NCI-H146 (cell line): ENCODE measurements around the gene LAMC2.

Experiments used
- DNase-seq: peaks from one replicate; lab custom pipeline; 2025; lab: John Stamatoyannopoulos, UW

LAMC2 gene

GRCh38 chr1:183214021-183214970 is 28.2 kb downstream of the LAMC2 start:
- peak; percentile 68 for DNase-seq

GRCh38 chr1:183215076-183215720 is 29.1 kb downstream of the LAMC2 start:
- peak; percentile 35 for DNase-seq

GRCh38 chr1:183215936-183216335 is 29.9 kb downstream of the LAMC2 start:
- DNase-seq = no peak

GRCh38 chr1:183218027-183218618 is 32.1 kb downstream of the LAMC2 start:
- peak; percentile 28 for DNase-seq

GRCh38 chr1:183218971-183219615 is 33.0 kb downstream of the LAMC2 start:
- peak; percentile 47 for DNase-seq

- peak; percentile 17 for DNase-seq
Measured at GRCh38 chr1:183219616-183220009, 33.5 kb downstream of the LAMC2 start.

- DNase-seq = no peak
Measured at GRCh38 chr1:183222909-183223308, 36.8 kb downstream of the LAMC2 start.

GRCh38 chr1:183223467-183223866 is 37.4 kb downstream of the LAMC2 start:
- DNase-seq = no peak

GRCh38 chr1:183226361-183226760 is 40.3 kb downstream of the LAMC2 start:
- DNase-seq = peak; percentile 23

- DNase-seq = no peak
Measured at GRCh38 chr1:183226963-183227362, 40.9 kb downstream of the LAMC2 start.

- DNase-seq = peak; percentile 26
Measured at GRCh38 chr1:183227422-183228346, 41.6 kb downstream of the LAMC2 start.

- DNase-seq = no peak
Measured at GRCh38 chr1:183228347-183229220, 42.5 kb downstream of the LAMC2 start.

- no peak for DNase-seq
Measured at GRCh38 chr1:183230413-183230812, 44.3 kb downstream of the LAMC2 start.

- no peak for DNase-seq
Measured at GRCh38 chr1:183231545-183231944, 45.5 kb downstream of the LAMC2 start.

GRCh38 chr1:183233113-183233512 is 47.0 kb downstream of the LAMC2 start:
- DNase-seq = no peak

- peak; percentile 54 for DNase-seq
Measured at GRCh38 chr1:183234660-183235476, 48.8 kb downstream of the LAMC2 start.

GRCh38 chr1:183235503-183235902 is 49.4 kb downstream of the LAMC2 start:
- no peak for DNase-seq

- no peak for DNase-seq
Measured at GRCh38 chr1:183236158-183236725, 50.2 kb downstream of the LAMC2 start.

GRCh38 chr1:183237046-183237445 is 51.0 kb downstream of the LAMC2 start:
- DNase-seq = no peak
